Measurements from ENCODE around the gene SIGLEC10. TPM values are rescaled to one million over a fixed set of nuclear protein-coding genes. Genes with fewer than 3 reads are reported as not detected.

Gene SIGLEC10
- total and polyA plus RNA-seq, 5 donors: 0.62 to 6.5 (median 1.9) TPM

DNA sequence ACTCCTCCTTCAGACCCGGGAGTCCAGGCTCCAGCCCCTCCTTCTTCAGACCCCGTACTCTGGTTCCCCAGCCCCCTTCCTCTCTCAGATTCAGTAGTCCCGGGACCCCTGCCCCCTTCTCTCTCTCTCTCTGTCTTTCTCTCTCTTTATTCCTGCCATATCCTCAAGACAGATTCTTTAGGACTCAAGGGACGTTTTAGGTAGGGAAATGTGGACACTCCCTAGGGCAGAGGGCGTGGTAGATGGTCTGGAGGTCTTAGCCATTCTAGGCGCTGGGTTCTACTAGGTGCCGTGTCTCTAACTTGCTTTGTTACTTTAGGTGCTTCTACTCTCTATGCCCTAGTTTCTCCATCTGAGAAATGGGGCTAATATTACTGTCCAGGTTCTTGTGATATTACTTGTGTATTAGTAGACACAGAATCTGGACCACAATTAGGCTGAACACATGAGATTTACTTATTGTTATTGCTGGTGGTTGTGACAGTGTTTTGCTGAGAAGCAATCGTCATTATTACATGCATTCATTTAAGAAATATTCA is 26.3 kb downstream of the SIGLEC10 start:
- DNase-seq: no peak
- H3K4me3 ChIP-seq (ENCODE audit: low read length): no peak overlapping the region
- no peak overlapping the region for H3K27ac ChIP-seq (ENCODE audit: low read length)
- 61% methylated on average over 8 of the region's 8 CpGs for WGBS
- H3K4me1 ChIP-seq (ENCODE audit: control insufficient read depth, insufficient read depth, low read length): no peaks in the 10 kb centered on the region
- no peaks in the 10 kb centered on the region for H3K9me3 ChIP-seq (ENCODE audit: control insufficient read depth, low read length)
- ATAC-seq: no peak
- H3K27me3 ChIP-seq (ENCODE audit: control insufficient read depth, insufficient read depth): no peaks in the 10 kb centered on the region
- intact Hi-C loops (cut with DNase I): loop anchor here in 1 of 4 donors (10.0 kb wide), 1 partner anchor 56 kb away; no protein-coding TSS in a partner anchor

- no peaks in the 10 kb centered on the region for H3K27me3 ChIP-seq (ENCODE audit: control insufficient read depth, insufficient read depth)
- intact Hi-C loops (cut with DNase I): no loop called here
- no peaks in the 10 kb centered on the region for H3K9me3 ChIP-seq (ENCODE audit: control insufficient read depth, low read length)
- no peak overlapping the region for H3K27ac ChIP-seq (ENCODE audit: low read length)
- no peak for ATAC-seq
- H3K4me3 ChIP-seq (ENCODE audit: low read length): no peak overlapping the region
- H3K4me1 ChIP-seq (ENCODE audit: control insufficient read depth, insufficient read depth, low read length): no peaks in the 10 kb centered on the region
- 81% methylated on average over 14 of the region's 14 CpGs for WGBS
- no peak for DNase-seq
Measured at GRCh38 chr19:51389143-51389542, 28.3 kb downstream of the SIGLEC10 start.

DNA sequence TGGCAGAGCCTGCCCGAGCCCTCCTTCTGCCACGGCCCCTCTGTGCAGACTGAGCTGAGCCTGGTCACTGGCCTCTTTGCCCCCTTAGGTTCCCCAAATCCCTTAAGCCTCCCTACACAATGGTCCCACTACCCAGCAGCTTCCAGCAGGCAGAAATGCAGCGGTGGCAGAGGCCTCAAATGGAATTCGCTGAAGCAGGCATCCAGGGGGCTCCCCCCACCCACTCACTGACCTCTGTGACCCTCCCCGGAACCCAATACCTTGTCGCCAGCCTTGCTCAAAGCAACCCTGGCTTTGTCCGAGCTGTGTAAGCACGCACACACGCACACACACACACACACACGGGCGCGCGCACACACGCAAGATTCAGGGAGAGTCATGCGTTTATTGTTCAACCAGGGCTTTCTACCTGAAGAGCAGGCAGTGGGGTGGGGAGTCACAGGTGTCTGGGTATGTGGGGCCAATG is 29.5 kb downstream of the SIGLEC10 start, which contains the start of gene LIM2:
Gene LIM2, minus strand, starts transcription at position 51 of the 466 bp plus-strand sequence. CDS start 531 bp downstream, outside the sequence.
- H3K9me3 ChIP-seq (ENCODE audit: control insufficient read depth, low read length): no peaks in the 10 kb centered on the region
- no peaks in the 10 kb centered on the region for H3K27me3 ChIP-seq (ENCODE audit: control insufficient read depth, insufficient read depth)
- ATAC-seq: peak in 1 of 2 donors; percentile 19
- H3K4me3 ChIP-seq (ENCODE audit: low read length): no peak within 1 kb of the TSS
- 83% methylated on average over 15 of the region's 15 CpGs for WGBS
- DNase-seq: no peak
- intact Hi-C loops (cut with DNase I): no loop called here
- H3K27ac ChIP-seq (ENCODE audit: low read length): no peak within 1 kb of the TSS
- no peaks in the 10 kb centered on the region for H3K4me1 ChIP-seq (ENCODE audit: control insufficient read depth, insufficient read depth, low read length)

- no peaks in the 10 kb centered on the region for H3K27me3 ChIP-seq (ENCODE audit: control insufficient read depth, insufficient read depth)
- no peak for DNase-seq
- H3K4me3 ChIP-seq (ENCODE audit: low read length): no peak overlapping the region
- WGBS: 88% methylated on average over 14 of the region's 14 CpGs
- H3K9me3 ChIP-seq (ENCODE audit: control insufficient read depth, low read length): no peaks in the 10 kb centered on the region
- no peaks in the 10 kb centered on the region for H3K4me1 ChIP-seq (ENCODE audit: control insufficient read depth, insufficient read depth, low read length)
- intact Hi-C loops (cut with DNase I): no loop called here
- no peak for ATAC-seq
- H3K27ac ChIP-seq (ENCODE audit: low read length): no peak overlapping the region
Measured at GRCh38 chr19:51386882-51387520, 30.4 kb downstream of the SIGLEC10 start.

DNA sequence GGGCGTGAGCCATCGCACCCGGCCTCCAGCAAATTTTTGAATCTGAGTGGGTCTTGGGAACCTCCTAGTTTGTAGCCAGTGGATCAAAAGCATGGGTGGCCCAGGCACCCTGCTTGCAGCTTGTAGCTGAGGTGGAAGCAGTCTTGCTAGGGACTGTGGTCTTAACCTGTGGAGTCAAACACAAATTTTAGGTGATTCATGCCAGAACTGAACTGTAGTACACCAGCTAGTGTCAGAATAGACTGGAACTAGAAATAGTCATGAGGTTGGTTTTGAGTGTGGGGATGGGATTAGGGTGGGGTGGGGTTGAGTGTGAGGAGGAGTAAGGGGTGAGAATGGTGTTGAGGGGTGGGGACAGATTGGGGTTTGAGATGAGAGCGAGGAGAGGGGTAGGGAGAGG is 35.4 kb downstream of the SIGLEC10 start:
- no peak for DNase-seq
- intact Hi-C loops (cut with DNase I): no loop called here
- 96% methylated on average over 4 of the region's 4 CpGs for WGBS

GRCh38 chr19:51380379-51380778 is 37.1 kb downstream of the SIGLEC10 start:
- Histone ChIP-seq H3K4me3 (ENCODE audit: low read length) (no peak overlapping the region), H3K4me1 (ENCODE audit: control insufficient read depth, insufficient read depth, low read length) (no peaks in the 10 kb centered on the region), H3K27ac (ENCODE audit: low read length) (no peak overlapping the region), H3K27me3 (ENCODE audit: control insufficient read depth, insufficient read depth) (no peaks in the 10 kb centered on the region), H3K9me3 (ENCODE audit: control insufficient read depth, low read length) (no peaks in the 10 kb centered on the region)
- DNase-seq: no peak
- 87% methylated on average over 9 of the region's 9 CpGs for WGBS
- no peak for ATAC-seq
- intact Hi-C loops (cut with DNase I): no loop called here

More for the DNA sequence above, 35.4 kb downstream of the SIGLEC10 start:
- no peak for ATAC-seq
- no peak overlapping the region for H3K27ac ChIP-seq (ENCODE audit: low read length)
- H3K4me3 ChIP-seq (ENCODE audit: low read length): no peak overlapping the region
- H3K4me1 ChIP-seq (ENCODE audit: control insufficient read depth, insufficient read depth, low read length): no peaks in the 10 kb centered on the region
- no peaks in the 10 kb centered on the region for H3K9me3 ChIP-seq (ENCODE audit: control insufficient read depth, low read length)
- H3K27me3 ChIP-seq (ENCODE audit: control insufficient read depth, insufficient read depth): no peaks in the 10 kb centered on the region

- DNase-seq (no peak), ATAC-seq (no peak)
- Histone ChIP-seq H3K27ac (ENCODE audit: low read length) (no peak overlapping the region), H3K27me3 (ENCODE audit: control insufficient read depth, insufficient read depth) (no peaks in the 10 kb centered on the region), H3K4me1 (ENCODE audit: control insufficient read depth, insufficient read depth, low read length) (no peaks in the 10 kb centered on the region), H3K4me3 (ENCODE audit: low read length) (no peak overlapping the region), H3K9me3 (ENCODE audit: control insufficient read depth, low read length) (no peaks in the 10 kb centered on the region)
- intact Hi-C loops (cut with DNase I): no loop called here
- 80% methylated on average over 2 of the region's 2 CpGs for WGBS
Measured at GRCh38 chr19:51377422-51377821, 40.0 kb downstream of the SIGLEC10 start.

GRCh38 chr19:51375504-51376221 is 41.8 kb downstream of the SIGLEC10 start:
- Histone ChIP-seq H3K4me1 (ENCODE audit: control insufficient read depth, insufficient read depth, low read length) (no peaks in the 10 kb centered on the region), H3K9me3 (ENCODE audit: control insufficient read depth, low read length) (no peaks in the 10 kb centered on the region), H3K27ac (ENCODE audit: low read length) (no peak overlapping the region), H3K4me3 (ENCODE audit: low read length) (no peak overlapping the region), H3K27me3 (ENCODE audit: control insufficient read depth, insufficient read depth) (no peaks in the 10 kb centered on the region)
- intact Hi-C loops (cut with DNase I): no loop called here
- DNase-seq (no peak), ATAC-seq (no peak)
- 75% methylated on average over 11 of the region's 11 CpGs for WGBS

DNA sequence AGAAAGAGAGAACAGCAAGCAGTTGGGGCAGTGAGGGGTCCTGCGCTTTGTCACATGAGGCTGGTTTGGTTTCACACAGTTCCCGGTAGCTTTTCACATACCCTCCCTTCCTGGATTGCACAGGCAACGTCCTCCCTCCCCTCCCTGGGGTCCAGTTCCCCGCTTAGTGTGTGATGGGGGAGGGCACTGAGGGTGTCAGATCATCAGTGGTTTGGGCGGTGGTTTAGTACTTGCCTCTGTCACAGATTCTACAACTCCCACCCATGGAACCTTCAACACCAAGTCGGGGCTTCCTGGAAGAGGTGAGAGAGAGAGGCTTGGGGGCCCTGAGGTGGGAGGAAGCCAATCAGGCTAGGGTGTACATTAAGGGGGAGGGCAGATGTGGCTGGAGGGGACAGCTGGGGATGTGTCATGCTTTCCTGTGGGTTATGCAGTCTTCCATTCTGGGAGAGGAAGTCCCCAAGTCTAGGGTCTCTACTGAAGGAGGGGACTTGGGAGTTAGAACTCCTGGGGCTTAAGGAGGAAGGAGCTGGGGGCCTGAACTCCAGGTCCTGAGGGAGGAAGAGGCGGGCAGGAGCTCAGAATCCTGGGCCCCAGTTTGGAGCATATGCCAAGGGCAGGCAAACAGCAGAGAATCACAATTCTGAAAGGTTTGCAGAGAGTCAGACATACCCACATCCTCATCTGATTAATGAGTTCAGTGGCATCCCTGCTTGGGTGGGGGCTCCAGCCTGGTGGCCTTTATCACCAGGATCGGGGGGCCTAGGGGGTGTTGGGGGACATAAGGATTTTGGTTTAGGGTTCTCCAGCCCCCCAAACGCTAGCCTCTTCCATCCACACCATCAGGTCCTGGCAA is 44.6 kb downstream of the SIGLEC10 start, which contains the start of gene NKG7:
Gene NKG7, minus strand, starts transcription at position 6 of the 856 bp plus-strand sequence. CDS start 119 bp downstream, outside the sequence.
- no peaks in the 10 kb centered on the region for H3K4me1 ChIP-seq (ENCODE audit: control insufficient read depth, insufficient read depth, low read length)
- WGBS: 42% methylated on average over 9 of the region's 9 CpGs
- DNase-seq (peak in 1 of 3 donors; percentile 25), ATAC-seq (no peak)
- intact Hi-C loops (cut with DNase I): no loop called here
- H3K4me3 ChIP-seq (ENCODE audit: low read length): no peak within 1 kb of the TSS
- H3K9me3 ChIP-seq (ENCODE audit: control insufficient read depth, low read length): no peaks in the 10 kb centered on the region
- H3K27me3 ChIP-seq (ENCODE audit: control insufficient read depth, insufficient read depth): no peaks in the 10 kb centered on the region
- no peak within 1 kb of the TSS for H3K27ac ChIP-seq (ENCODE audit: low read length)

GRCh38 chr19:51372021-51372648 is 45.3 kb downstream of the SIGLEC10 start:
- Histone ChIP-seq H3K9me3 (ENCODE audit: control insufficient read depth, low read length) (no peaks in the 10 kb centered on the region), H3K27ac (ENCODE audit: low read length) (no peak overlapping the region), H3K4me3 (ENCODE audit: low read length) (no peak overlapping the region), H3K4me1 (ENCODE audit: control insufficient read depth, insufficient read depth, low read length) (no peaks in the 10 kb centered on the region), H3K27me3 (ENCODE audit: control insufficient read depth, insufficient read depth) (no peaks in the 10 kb centered on the region)
- intact Hi-C loops (cut with DNase I): no loop called here
- DNase-seq (peak in 1 of 3 donors; percentile 57), ATAC-seq (no peak)
- 80% methylated on average over 18 of the region's 18 CpGs for WGBS

All from right cardiac atrium (tissue), 5 donors.